ENCODE results near the gene TRMT6.

The TRMT6 gene, protein sequence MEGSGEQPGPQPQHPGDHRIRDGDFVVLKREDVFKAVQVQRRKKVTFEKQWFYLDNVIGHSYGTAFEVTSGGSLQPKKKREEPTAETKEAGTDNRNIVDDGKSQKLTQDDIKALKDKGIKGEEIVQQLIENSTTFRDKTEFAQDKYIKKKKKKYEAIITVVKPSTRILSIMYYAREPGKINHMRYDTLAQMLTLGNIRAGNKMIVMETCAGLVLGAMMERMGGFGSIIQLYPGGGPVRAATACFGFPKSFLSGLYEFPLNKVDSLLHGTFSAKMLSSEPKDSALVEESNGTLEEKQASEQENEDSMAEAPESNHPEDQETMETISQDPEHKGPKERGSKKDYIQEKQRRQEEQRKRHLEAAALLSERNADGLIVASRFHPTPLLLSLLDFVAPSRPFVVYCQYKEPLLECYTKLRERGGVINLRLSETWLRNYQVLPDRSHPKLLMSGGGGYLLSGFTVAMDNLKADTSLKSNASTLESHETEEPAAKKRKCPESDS

GRCh38 chr20:5950271-5951031 lies at the start of gene TRMT6, which contains the start of gene MCM8:
TRMT6 (minus strand) TSS chr20:5950533; CDS start chr20:5950405, 128 bp downstream.
MCM8 (plus strand) TSS chr20:5950652; CDS start chr20:5952016, 1,364 bp downstream.
- TF ChIP-seq, protein P1, sequence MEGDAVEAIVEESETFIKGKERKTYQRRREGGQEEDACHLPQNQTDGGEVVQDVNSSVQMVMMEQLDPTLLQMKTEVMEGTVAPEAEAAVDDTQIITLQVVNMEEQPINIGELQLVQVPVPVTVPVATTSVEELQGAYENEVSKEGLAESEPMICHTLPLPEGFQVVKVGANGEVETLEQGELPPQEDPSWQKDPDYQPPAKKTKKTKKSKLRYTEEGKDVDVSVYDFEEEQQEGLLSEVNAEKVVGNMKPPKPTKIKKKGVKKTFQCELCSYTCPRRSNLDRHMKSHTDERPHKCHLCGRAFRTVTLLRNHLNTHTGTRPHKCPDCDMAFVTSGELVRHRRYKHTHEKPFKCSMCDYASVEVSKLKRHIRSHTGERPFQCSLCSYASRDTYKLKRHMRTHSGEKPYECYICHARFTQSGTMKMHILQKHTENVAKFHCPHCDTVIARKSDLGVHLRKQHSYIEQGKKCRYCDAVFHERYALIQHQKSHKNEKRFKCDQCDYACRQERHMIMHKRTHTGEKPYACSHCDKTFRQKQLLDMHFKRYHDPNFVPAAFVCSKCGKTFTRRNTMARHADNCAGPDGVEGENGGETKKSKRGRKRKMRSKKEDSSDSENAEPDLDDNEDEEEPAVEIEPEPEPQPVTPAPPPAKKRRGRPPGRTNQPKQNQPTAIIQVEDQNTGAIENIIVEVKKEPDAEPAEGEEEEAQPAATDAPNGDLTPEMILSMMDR (IDR thresholded peaks at IDR 0.05; ENCODE audit: insufficient read depth, low read depth, low read length, missing control alignments): no peak

DNA sequence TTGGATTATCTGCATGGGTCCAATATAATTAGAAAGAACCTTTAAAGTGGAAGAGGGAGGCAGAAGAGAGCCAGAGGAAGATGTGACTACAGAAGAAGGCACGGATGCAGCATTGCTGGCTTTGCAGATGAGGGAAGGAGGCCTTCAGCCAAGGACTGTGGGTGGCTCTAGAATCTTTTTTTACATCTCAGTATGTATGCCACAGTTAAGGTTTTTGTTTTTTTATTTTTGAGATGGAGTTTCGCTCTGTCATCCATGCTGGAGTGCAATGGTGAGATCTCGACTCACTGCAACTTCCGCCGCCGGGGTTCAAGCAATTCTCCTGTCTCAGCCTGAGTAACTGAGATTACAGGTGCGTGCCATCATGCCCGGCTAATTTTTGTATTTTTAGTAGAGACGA lies 49.5 kb upstream of the TRMT6 start:
- H3K4me3 ChIP-seq (ENCODE audit: low read depth, low read length): no peak overlapping the region
- TF ChIP-seq, protein P1 (IDR thresholded peaks at IDR 0.05; ENCODE audit: insufficient read depth, low read depth, low read length, missing control alignments): no peak
- DNase-seq (ENCODE audit: low read depth): no peak

More at GRCh38 chr20:5950271-5951031, at the start of gene TRMT6, which contains the start of gene MCM8:
- peak; percentile 98 for DNase-seq (ENCODE audit: low read depth)
- peak within 1 kb of the TSS; percentile 85 for H3K4me3 ChIP-seq (ENCODE audit: low read depth, low read length)

DNA sequence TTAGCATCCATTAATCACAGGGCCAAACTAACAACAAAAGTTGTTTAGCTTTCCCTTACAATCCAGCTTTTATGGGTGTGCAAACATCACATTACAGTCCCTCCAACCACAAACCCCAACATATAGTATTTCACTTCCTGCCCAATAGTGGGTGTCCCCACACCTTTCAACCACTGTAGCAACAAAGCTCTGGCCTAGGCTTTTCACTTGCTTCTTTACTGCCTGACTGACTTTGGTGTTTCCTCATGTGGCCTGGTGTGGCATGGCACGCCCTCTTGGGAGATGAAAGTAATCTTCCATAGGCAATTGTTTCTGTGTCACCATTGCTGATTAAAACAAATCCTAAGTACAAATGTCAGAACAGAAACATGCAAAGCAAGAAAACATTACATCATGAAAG lies 46.4 kb upstream of the TRMT6 start:
- no peak overlapping the region for H3K4me3 ChIP-seq (ENCODE audit: low read depth, low read length)
- TF ChIP-seq, protein P1 (IDR thresholded peaks at IDR 0.05; ENCODE audit: insufficient read depth, low read depth, low read length, missing control alignments): no peak
- DNase-seq (ENCODE audit: low read depth): peak; percentile 70

DNA sequence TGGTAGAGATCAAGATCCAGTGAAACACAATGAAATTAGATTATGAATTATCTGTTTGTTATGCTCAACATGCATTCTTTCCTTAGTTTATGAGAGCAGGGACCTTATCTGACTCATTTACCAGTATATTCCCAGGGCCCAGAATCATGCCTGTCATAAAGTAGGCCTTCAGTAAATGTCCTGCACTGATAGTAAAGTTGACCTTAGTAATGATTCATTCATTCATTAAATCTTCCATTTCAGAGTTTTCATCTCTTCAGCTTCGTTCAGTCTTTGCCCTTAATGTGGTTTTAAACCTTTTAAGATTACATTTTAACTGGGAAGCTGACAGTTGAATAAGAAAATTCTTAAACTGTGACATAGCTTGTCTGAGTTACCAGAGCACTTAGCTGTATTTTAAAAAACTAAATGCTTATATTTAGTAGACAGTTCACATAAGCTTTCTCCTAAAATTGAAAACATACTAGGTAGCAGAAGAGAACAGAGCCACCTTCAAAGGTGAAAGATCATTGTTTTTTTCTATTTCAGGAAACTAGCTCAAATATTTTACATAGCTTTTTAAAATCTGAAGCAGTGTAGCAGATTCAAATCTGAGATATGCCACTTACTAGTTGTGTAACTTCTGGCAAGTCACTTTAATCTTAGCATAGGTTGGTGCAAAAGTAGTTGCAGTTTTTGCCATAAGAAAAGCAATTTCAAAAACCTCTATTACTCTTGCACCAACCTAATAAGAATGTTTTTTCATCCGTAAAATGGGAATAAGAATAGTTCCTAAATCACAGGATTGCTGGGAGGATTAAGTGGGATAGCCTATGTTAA lies 41.5 kb upstream of the TRMT6 start:
- no peak for DNase-seq (ENCODE audit: low read depth)
- H3K4me3 ChIP-seq (ENCODE audit: low read depth, low read length): no peak overlapping the region
- TF ChIP-seq, protein P1 (IDR thresholded peaks at IDR 0.05; ENCODE audit: insufficient read depth, low read depth, low read length, missing control alignments): no peak

DNA sequence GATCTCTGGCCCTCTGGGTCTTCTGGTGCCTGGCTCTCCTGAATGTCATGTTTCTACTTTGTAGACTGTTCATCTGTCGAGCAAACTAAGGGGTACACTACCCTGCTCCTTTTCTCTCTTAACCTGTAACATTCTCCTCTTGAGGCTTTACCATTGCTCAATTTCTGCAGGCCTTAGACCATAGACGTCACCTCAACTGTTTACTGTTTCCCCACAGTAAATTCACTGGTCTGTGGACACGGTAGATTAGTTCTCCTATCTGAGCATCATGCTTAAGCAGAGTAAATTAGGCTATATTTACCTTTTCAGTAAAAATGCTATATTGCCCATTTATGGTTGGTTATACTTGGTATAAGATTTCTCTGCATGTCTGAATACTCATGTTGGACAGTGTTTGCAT lies 40.6 kb upstream of the TRMT6 start:
- no peak overlapping the region for H3K4me3 ChIP-seq (ENCODE audit: low read depth, low read length)
- DNase-seq (ENCODE audit: low read depth): no peak
- TF ChIP-seq, protein P1 (IDR thresholded peaks at IDR 0.05; ENCODE audit: insufficient read depth, low read depth, low read length, missing control alignments): no peak

- no peak for DNase-seq (ENCODE audit: low read depth)
Observed at GRCh38 chr20:5989539-5989938, 39.2 kb upstream of the TRMT6 start.

More at GRCh38 chr20:5989539-5989938, 39.2 kb upstream of the TRMT6 start:
- H3K4me3 ChIP-seq (ENCODE audit: low read depth, low read length): no peak overlapping the region
- TF ChIP-seq, protein P1 (IDR thresholded peaks at IDR 0.05; ENCODE audit: insufficient read depth, low read depth, low read length, missing control alignments): no peak

Data from GM12865 (cell line).